Endothelial cell of umbilical vein (primary cell): ENCODE measurements around the gene PRR20C. TPM values are rescaled to one million over a fixed set of nuclear protein-coding genes. Genes with fewer than 3 reads are reported as not detected.

ENCODE experiments used
- BruUV-seq: library from RNA; stranded (reverse); fragments of 400-500 nt; replicated peaks from 2 replicates; lab custom pipeline; 2021; lab: Mats Ljungman, UMichigan
- CTCF ChIA-PET: fragments of 300-600, 350-600 bp; sonication (Branson Sonifier 250); formaldehyde crosslinking; loops from one replicate; lab custom pipeline; 2021; ENCODE audit warnings: antibody characterized with exemption, inconsistent platforms; lab: Charles Lee
- POLR2A ChIA-PET: fragments of 300-600, 350-600 bp; sonication (Branson Sonifier 250); formaldehyde crosslinking; loops from one replicate; lab custom pipeline; 2021; ENCODE audit warnings: antibody characterized with exemption, inconsistent platforms; lab: Charles Lee
- DNase-seq: peaks from one replicate; pipeline ENCODE4 v3.0.0-alpha.2; 2011; ENCODE audit warnings: low read depth, low spot score
- FAIRE-seq: peaks from 2 replicates; lab custom pipeline; 2011; peaks lifted over from hg19 to GRCh38; lab: Jason Lieb, UNC
- H2AFZ ChIP-seq: 2 replicates; pipeline ENCODE4 v1.6.0; 2012; ENCODE audit warnings: low read depth, low read length, control low read depth, inconsistent platforms
- H3K27ac ChIP-seq: 2 replicates; pipeline ENCODE4 v1.5.1; 2011; ENCODE audit warnings: low read depth, mild to moderate bottlenecking, control low read depth, low read length, moderate library complexity; ENCODE audit not compliant: insufficient read depth
- H3K27me3 ChIP-seq, 2 experiments: 2 replicates each; pipeline versions ENCODE4 v1.6.0 to v1.6.1; 2011; ENCODE audit warnings: low read length in 2 of 2, mixed read lengths in 1 of 2; ENCODE audit not compliant: control insufficient read depth in 2 of 2, insufficient read depth in 2 of 2
- H3K36me3 ChIP-seq, 2 experiments: 2 replicates in 1 of 2; 3 replicates in 1 of 2; pipeline ENCODE4 v1.5.1; 2011; ENCODE audit warnings: low read length in 2 of 2, mild to moderate bottlenecking in 1 of 2, moderate library complexity in 1 of 2; ENCODE audit not compliant: control insufficient read depth in 2 of 2, insufficient read depth in 2 of 2; ENCODE audit errors: extremely low read depth in 1 of 2
- H3K4me1 ChIP-seq: 3 replicates; pipeline ENCODE4 v1.5.1; 2011; ENCODE audit warnings: mild to moderate bottlenecking, low read length; ENCODE audit not compliant: control insufficient read depth, insufficient read depth; ENCODE audit errors: extremely low read depth
- H3K4me2 ChIP-seq: 2 replicates; pipeline ENCODE4 v1.6.1; 2011; ENCODE audit warnings: low read length, control low read depth, mixed read lengths; ENCODE audit not compliant: insufficient read depth
- H3K4me3 ChIP-seq, 3 experiments: fragments of 200-600 bp in 1 of 3; sonication (generic), shearing (Covaris generic) in 1 of 3; replicated peaks in 1 of 3; 2 replicates each; pipeline ENCODE4 v1.5.1; 2011 to 2016; ENCODE audit warnings: control low read depth in 3 of 3, low read length in 3 of 3, mild to moderate bottlenecking in 2 of 3, inconsistent platforms in 1 of 3, low read depth in 1 of 3, moderate library complexity in 1 of 3; ENCODE audit not compliant: insufficient read depth in 1 of 3
- H3K79me2 ChIP-seq: 2 replicates; pipeline ENCODE4 v1.6.0; 2012; ENCODE audit warnings: low read length, inconsistent platforms; ENCODE audit not compliant: control insufficient read depth, insufficient read depth
- H3K9ac ChIP-seq: replicated peaks from 2 replicates; pipeline ENCODE3; 2011; ENCODE audit warnings: low read length, control low read depth; ENCODE audit not compliant: insufficient read depth; ENCODE audit errors: extremely low read depth
- H3K9me1 ChIP-seq: replicated peaks from 3 replicates; pipeline ENCODE4 v1.6.0; 2011; ENCODE audit warnings: mild to moderate bottlenecking, low read length; ENCODE audit not compliant: control insufficient read depth, insufficient read depth; ENCODE audit errors: extremely low read depth
- H3K9me3 ChIP-seq: replicated peaks from 2 replicates; pipeline ENCODE4 v1.5.1; 2012; ENCODE audit warnings: low read length, inconsistent platforms; ENCODE audit not compliant: control insufficient read depth, insufficient read depth
- H4K20me1 ChIP-seq: replicated peaks from 2 replicates; pipeline ENCODE3; 2011; ENCODE audit warnings: mild to moderate bottlenecking, low read length; ENCODE audit not compliant: control insufficient read depth, insufficient read depth; ENCODE audit errors: extremely low read depth
- CTCF ChIP-seq, 2 donors: IDR thresholded peaks; 1 replicate in 1 of 2; 2 replicates in 1 of 2; pipeline ENCODE4 v1.5.1; 2011; ENCODE audit warnings: low read length in 2 of 2, mild to moderate bottlenecking in 2 of 2, moderate library complexity in 2 of 2, control low read depth in 1 of 2, inconsistent platforms in 1 of 2, low read depth in 1 of 2; ENCODE audit not compliant: insufficient read depth in 1 of 2; ENCODE audit errors: extremely low read depth in 1 of 2
- EZH2 ChIP-seq: IDR thresholded peaks from 2 replicates; pipeline ENCODE4 v1.6.1; 2012; ENCODE audit warnings: borderline replicate concordance, low read depth, mild to moderate bottlenecking, moderate library complexity, low read length, inconsistent platforms; ENCODE audit not compliant: severe bottlenecking
- FOS ChIP-seq: IDR thresholded peaks from 2 replicates; pipeline ENCODE4 v1.6.1; 2011; ENCODE audit warnings: mild to moderate bottlenecking, low read length, moderate library complexity, borderline replicate concordance; ENCODE audit not compliant: insufficient read depth
- GATA2 ChIP-seq: IDR thresholded peaks from 2 replicates; pipeline ENCODE4 v1.7.0; 2011; ENCODE audit warnings: low read depth, mild to moderate bottlenecking, moderate library complexity, mixed read lengths, low read length; ENCODE audit not compliant: insufficient read length, insufficient read depth
- JUN ChIP-seq: IDR thresholded peaks from 2 replicates; pipeline ENCODE4 v1.6.1; 2011; ENCODE audit warnings: borderline replicate concordance, low read depth; ENCODE audit not compliant: insufficient read length, insufficient read depth
- MAX ChIP-seq: IDR thresholded peaks from 2 replicates; pipeline ENCODE4 v1.6.1; 2011; ENCODE audit not compliant: insufficient read depth, insufficient read length
- POLR2A ChIP-seq: IDR thresholded peaks from 2 replicates; pipeline ENCODE4 v1.6.1; 2012; ENCODE audit warnings: low read depth, mild to moderate bottlenecking, control low read depth, low read length
- POLR2AphosphoS5 ChIP-seq: IDR thresholded peaks from 2 replicates; pipeline ENCODE4 v1.6.1; 2012; ENCODE audit warnings: low read depth, mild to moderate bottlenecking, control low read depth, low read length, moderate library complexity; ENCODE audit not compliant: insufficient read depth
- dilution Hi-C: fragments of 300-500 bp; cut with MboI; formaldehyde crosslinking; loops from one replicate; pipeline ENCODE4 v1.15.0; 2019; ENCODE audit warnings: low sequenced_read_pairs; ENCODE audit not compliant: extremely low pct_ligation_motif_present
- intact Hi-C: fragments of 100-400 bp; cut with micrococcal nuclease; formaldehyde crosslinking; loops from one replicate; pipeline ENCODE4 v1.10.0; 2022
- polyA plus RNA-seq, 4 experiments: library from polyadenylated mRNA; depleted of rRNA in 3 of 4; stranded (reverse) in 3 of 4; unstranded in 1 of 4; fragments of >200 nt; gene quantifications; 2 replicates each; pipeline versions ENCODE4 v1.2.1 to v1.2.3, GENCODE V29; 2011 to 2012; ENCODE audit warnings: missing spikeins in 1 of 4
- total RNA-seq: library from RNA; stranded (reverse); gene quantifications from 2 replicates; pipeline ENCODE4 v1.2.3, GENCODE V29; 2021

PRR20C gene
- total and polyA plus RNA-seq, 2 donors (not counting 3 experiments of a cell fraction or from before 2014, with no cell fraction given), result not detected

GRCh38 chr13:57128909-57129308 is 25.0 kb upstream of the PRR20C start:
- Histone ChIP-seq H3K36me3 (no peaks in the 10 kb centered on the region), H3K79me2 (no peaks in the 10 kb centered on the region), H3K27ac (no peak overlapping the region), H2AFZ (no peak overlapping the region), H3K4me2 (no peak overlapping the region), H3K9me3 (no peaks in the 10 kb centered on the region), H3K27me3 (no peaks in the 10 kb centered on the region), H3K9me1 (no peaks in the 10 kb centered on the region), H3K4me1 (no peaks in the 10 kb centered on the region), H4K20me1 (no peaks in the 10 kb centered on the region), H3K9ac (no peak overlapping the region), H3K4me3 (no peak overlapping the region)
- intact Hi-C loops (no loop called here), dilution Hi-C loops (no loop called here)
- no peak for FAIRE-seq
- TF ChIP-seq MAX (no peak), CTCF (IDR thresholded peaks at IDR 0.05; ENCODE audit: extremely low read depth in 1 of 2, insufficient read depth in 1 of 2, low read depth in 1 of 2, low read length in 2 of 2) (no peak), POLR2A (no peak)
- no peak for DNase-seq
- BruUV-seq, result no TSS peak
- ChIA-PET CTCF (no interaction called here), POLR2A (no interaction called here)

- Histone ChIP-seq H2AFZ (no peak overlapping the region), H3K27ac (no peak overlapping the region), H3K79me2 (no peaks in the 10 kb centered on the region), H3K27me3 (no peaks in the 10 kb centered on the region), H3K4me1 (no peaks in the 10 kb centered on the region), H3K4me2 (no peak overlapping the region), H3K9me3 (no peaks in the 10 kb centered on the region), H4K20me1 (no peaks in the 10 kb centered on the region), H3K36me3 (no peaks in the 10 kb centered on the region), H3K4me3 (no peak overlapping the region), H3K9me1 (no peaks in the 10 kb centered on the region), H3K9ac (no peak overlapping the region)
- ChIA-PET CTCF (no interaction called here), POLR2A (no interaction called here)
- dilution Hi-C loops, result no loop called here
- intact Hi-C loops, result no loop called here
- DNase-seq (no peak), FAIRE-seq (no peak)
- TF ChIP-seq POLR2A, result no peak
- no peak for TF ChIP-seq JUN
- no peak for TF ChIP-seq EZH2
- TF ChIP-seq GATA2, result no peak
- TF ChIP-seq FOS, result no peak
- no peak for TF ChIP-seq CTCF (IDR thresholded peaks at IDR 0.05; ENCODE audit: extremely low read depth in 1 of 2, insufficient read depth in 1 of 2, low read depth in 1 of 2, low read length in 2 of 2)
- no peak for TF ChIP-seq POLR2AphosphoS5
- TF ChIP-seq MAX, result no peak
- no TSS peak for BruUV-seq
Measured at GRCh38 chr13:57136093-57136492, 17.8 kb upstream of the PRR20C start.
